Coronary artery (tissue), 2 donors: ENCODE results near the gene IQCK.

ENCODE experiments used
- DNase-seq: peaks from one replicate; pipeline ENCODE4 v3.0.0-alpha.2; 2017; ENCODE audit warnings: low spot score
- H3K27ac ChIP-seq, 2 donors: fragments of 200-600 bp; sonication (generic); one replicate each; pipeline ENCODE4 v1.5.1; 2016 to 2019
- H3K4me3 ChIP-seq: fragments of 200-600 bp; sonication (generic); 2 replicates; pipeline ENCODE4 v1.5.1; 2016; ENCODE audit warnings: mild to moderate bottlenecking, moderate library complexity
- TF ChIP-seq, protein P1 (sequence below): fragments of 200-600 bp; sonication (generic); IDR thresholded peaks from one replicate; pipeline ENCODE4 v1.5.1; 2019; ENCODE audit warnings: antibody characterized with exemption

IQCK gene

DNA sequence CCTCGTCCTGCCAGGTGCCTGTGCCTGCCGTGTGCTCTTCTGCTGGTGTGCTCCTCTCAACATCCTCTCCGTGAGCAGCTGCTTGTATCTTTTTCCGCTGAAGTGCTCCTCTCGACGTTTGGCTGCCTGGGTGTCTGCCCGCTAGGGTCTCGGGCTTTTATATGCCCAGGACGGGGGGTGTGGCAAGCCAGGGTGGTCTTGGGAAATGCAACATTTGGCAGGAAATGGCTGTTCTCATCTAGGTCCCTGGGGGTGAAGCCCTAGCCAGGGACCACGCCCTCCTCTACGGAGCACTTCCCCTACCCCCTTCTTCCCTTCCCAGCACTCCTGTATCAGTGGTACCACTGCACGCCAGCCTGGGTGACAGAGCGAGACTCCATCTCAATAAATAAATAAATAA, 49.4 kb downstream of the IQCK start:
- DNase-seq, result no peak
- H3K4me3 ChIP-seq, result no peak overlapping the region
- H3K27ac ChIP-seq, result no peak overlapping the region
- TF ChIP-seq, protein P1, sequence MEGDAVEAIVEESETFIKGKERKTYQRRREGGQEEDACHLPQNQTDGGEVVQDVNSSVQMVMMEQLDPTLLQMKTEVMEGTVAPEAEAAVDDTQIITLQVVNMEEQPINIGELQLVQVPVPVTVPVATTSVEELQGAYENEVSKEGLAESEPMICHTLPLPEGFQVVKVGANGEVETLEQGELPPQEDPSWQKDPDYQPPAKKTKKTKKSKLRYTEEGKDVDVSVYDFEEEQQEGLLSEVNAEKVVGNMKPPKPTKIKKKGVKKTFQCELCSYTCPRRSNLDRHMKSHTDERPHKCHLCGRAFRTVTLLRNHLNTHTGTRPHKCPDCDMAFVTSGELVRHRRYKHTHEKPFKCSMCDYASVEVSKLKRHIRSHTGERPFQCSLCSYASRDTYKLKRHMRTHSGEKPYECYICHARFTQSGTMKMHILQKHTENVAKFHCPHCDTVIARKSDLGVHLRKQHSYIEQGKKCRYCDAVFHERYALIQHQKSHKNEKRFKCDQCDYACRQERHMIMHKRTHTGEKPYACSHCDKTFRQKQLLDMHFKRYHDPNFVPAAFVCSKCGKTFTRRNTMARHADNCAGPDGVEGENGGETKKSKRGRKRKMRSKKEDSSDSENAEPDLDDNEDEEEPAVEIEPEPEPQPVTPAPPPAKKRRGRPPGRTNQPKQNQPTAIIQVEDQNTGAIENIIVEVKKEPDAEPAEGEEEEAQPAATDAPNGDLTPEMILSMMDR, result no peak

- TF ChIP-seq, protein P1, result no peak
Observed at GRCh38 chr16:19769239-19769638, 51.2 kb downstream of the IQCK start.

DNA sequence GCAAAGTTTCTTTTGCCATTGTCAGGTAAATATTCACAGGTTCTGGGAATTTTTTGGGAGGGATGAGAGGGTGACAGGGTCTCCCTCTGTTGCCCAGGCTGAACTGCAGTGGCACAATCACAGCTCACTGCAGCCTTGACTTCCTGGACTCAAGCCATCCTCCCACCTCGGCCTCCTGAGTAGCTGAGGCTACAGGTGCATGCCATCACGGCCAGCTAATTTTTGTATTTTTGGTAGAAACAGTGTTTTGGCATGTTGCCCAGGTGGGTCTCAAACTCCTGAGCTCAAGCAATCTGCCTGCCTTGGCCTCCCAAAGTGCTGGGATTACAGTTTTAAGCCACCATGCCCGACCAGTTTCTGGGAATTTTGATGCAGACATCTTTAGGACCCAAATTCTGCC, 53.0 kb downstream of the IQCK start:
- no peak overlapping the region for H3K4me3 ChIP-seq
- TF ChIP-seq, protein P1, result no peak
- H3K27ac ChIP-seq, result no peak overlapping the region
- DNase-seq, result peak; percentile 28

More at GRCh38 chr16:19769239-19769638, 51.2 kb downstream of the IQCK start:
- no peak overlapping the region for H3K4me3 ChIP-seq
- DNase-seq, result peak; percentile 1
- H3K27ac ChIP-seq, result no peak overlapping the region

DNA sequence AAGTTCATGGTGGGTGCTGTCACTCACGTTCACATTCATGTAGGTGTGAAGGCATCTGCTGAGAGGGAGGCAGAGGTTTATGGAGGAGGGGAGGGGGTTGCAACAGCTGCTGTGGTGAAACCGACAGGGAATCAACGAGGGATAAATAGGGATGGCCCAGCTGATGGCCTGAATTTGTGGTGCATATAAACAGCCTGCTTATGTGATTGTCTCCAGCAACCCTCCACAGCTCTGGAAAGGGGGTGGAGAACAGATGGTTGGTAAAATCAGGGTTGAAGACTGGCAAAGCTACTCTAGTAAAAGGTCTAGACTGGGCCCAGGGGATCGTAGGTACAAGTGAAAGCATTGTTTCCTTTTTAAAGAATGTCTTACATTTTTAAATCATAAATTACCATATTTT, 53.7 kb downstream of the IQCK start:
- TF ChIP-seq, protein P1, result no peak
- H3K27ac ChIP-seq, result no peak overlapping the region
- DNase-seq, result peak; percentile 24
- no peak overlapping the region for H3K4me3 ChIP-seq

- peak; percentile 16 for DNase-seq
- TF ChIP-seq, protein P1, result no peak
Observed at GRCh38 chr16:19774024-19774423, 56.0 kb downstream of the IQCK start.

GRCh38 chr16:19776147-19776546, 58.1 kb downstream of the IQCK start:
- H3K27ac ChIP-seq, result no peak overlapping the region
- no peak overlapping the region for H3K4me3 ChIP-seq
- TF ChIP-seq, protein P1, result no peak
- DNase-seq, result no peak

More at GRCh38 chr16:19774024-19774423, 56.0 kb downstream of the IQCK start:
- Histone ChIP-seq H3K27ac (no peak overlapping the region), H3K4me3 (no peak overlapping the region)

DNA sequence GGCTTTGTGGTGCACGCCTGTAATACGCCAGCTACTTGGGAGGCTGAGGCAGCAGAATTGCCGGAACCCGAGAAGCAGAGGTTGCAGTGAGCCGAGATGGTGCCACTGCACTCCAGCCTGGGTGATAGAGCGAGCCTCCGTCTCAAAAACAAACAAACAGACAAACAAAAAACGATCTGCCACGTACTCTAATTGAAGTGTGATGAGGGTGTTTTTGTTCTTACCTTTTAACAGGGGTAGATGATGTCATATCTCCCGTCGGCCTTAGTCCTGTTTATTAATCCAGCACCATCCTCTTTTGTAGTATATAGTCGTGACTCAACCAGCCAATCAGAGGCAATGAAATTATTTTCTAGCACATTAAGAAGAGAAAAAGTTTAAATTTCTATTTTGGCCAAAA, 58.5 kb downstream of the IQCK start:
- Histone ChIP-seq H3K4me3 (no peak overlapping the region), H3K27ac (no peak overlapping the region)
- TF ChIP-seq, protein P1, result no peak
- DNase-seq, result no peak
